Measurements from ENCODE around the gene CA5A. TPM values are rescaled to one million over a fixed set of nuclear protein-coding genes. Genes with fewer than 3 reads are reported as not detected.
A peak's percentile ranks its signal among the peaks of the same experiment; 100 is the strongest.

The CA5A gene
- total and polyA plus RNA-seq, 2 of the 13 experiments (the other 11 are each of a cell fraction or from before 2014, with no cell fraction given): 66.8 to 106 TPM

DNA sequence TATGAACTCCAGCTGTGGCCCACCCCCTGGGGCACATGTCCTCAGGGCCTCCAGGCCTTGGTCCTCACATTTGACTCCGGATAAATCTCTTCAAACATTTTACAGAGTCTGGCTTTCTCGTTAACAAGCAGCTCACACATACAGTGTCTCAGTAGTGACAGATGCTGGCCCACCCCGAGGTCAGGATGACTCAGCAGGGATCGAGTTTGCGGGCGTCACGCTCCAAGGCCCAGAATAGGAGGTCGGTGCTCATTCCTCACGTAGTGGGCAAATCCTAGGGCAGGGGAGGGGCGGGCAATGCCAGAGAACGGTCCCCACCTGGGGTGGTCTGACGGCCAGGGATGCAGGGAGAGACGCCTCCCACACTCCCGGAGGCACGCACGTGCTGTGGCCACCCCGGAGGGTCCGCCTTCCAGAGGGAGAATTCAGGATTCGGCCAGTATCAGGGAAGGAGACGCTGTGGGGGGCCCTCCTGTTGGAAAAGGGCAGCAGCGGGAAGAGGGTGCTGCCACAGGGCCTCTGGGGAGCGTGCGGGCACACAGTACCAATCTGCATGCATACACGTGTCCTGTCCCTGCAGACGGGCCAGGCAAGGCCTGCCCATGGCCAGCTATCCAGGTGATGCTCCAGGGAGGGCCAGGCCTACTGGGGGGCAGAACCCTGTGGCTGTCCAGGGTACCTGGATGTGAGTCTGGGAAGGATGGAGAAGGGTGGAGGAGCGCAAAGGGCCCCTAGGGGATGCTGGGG lies 75.6 kb downstream of the CA5A start (continued):
- TF ChIP-seq ONECUT2 (CRISPR knock-in tag; IDR thresholded peaks at IDR 0.05): no peak
- TF ChIP-seq, protein P1, sequence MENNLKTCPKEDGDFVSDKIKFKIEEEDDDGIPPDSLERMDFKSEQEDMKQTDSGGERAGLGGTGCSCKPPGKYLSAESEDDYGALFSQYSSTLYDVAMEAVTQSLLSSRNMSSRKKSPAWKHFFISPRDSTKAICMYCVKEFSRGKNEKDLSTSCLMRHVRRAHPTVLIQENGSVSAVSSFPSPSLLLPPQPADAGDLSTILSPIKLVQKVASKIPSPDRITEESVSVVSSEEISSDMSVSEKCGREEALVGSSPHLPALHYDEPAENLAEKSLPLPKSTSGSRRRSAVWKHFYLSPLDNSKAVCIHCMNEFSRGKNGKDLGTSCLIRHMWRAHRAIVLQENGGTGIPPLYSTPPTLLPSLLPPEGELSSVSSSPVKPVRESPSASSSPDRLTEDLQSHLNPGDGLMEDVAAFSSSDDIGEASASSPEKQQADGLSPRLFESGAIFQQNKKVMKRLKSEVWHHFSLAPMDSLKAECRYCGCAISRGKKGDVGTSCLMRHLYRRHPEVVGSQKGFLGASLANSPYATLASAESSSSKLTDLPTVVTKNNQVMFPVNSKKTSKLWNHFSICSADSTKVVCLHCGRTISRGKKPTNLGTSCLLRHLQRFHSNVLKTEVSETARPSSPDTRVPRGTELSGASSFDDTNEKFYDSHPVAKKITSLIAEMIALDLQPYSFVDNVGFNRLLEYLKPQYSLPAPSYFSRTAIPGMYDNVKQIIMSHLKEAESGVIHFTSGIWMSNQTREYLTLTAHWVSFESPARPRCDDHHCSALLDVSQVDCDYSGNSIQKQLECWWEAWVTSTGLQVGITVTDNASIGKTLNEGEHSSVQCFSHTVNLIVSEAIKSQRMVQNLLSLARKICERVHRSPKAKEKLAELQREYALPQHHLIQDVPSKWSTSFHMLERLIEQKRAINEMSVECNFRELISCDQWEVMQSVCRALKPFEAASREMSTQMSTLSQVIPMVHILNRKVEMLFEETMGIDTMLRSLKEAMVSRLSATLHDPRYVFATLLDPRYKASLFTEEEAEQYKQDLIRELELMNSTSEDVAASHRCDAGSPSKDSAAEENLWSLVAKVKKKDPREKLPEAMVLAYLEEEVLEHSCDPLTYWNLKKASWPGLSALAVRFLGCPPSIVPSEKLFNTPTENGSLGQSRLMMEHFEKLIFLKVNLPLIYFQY (CRISPR knock-in tag; IDR thresholded peaks at IDR 0.05; ENCODE audit: borderline replicate concordance): peak; percentile 26; the same call in 1 of the 2 replicates
- TF ChIP-seq, protein P2, sequence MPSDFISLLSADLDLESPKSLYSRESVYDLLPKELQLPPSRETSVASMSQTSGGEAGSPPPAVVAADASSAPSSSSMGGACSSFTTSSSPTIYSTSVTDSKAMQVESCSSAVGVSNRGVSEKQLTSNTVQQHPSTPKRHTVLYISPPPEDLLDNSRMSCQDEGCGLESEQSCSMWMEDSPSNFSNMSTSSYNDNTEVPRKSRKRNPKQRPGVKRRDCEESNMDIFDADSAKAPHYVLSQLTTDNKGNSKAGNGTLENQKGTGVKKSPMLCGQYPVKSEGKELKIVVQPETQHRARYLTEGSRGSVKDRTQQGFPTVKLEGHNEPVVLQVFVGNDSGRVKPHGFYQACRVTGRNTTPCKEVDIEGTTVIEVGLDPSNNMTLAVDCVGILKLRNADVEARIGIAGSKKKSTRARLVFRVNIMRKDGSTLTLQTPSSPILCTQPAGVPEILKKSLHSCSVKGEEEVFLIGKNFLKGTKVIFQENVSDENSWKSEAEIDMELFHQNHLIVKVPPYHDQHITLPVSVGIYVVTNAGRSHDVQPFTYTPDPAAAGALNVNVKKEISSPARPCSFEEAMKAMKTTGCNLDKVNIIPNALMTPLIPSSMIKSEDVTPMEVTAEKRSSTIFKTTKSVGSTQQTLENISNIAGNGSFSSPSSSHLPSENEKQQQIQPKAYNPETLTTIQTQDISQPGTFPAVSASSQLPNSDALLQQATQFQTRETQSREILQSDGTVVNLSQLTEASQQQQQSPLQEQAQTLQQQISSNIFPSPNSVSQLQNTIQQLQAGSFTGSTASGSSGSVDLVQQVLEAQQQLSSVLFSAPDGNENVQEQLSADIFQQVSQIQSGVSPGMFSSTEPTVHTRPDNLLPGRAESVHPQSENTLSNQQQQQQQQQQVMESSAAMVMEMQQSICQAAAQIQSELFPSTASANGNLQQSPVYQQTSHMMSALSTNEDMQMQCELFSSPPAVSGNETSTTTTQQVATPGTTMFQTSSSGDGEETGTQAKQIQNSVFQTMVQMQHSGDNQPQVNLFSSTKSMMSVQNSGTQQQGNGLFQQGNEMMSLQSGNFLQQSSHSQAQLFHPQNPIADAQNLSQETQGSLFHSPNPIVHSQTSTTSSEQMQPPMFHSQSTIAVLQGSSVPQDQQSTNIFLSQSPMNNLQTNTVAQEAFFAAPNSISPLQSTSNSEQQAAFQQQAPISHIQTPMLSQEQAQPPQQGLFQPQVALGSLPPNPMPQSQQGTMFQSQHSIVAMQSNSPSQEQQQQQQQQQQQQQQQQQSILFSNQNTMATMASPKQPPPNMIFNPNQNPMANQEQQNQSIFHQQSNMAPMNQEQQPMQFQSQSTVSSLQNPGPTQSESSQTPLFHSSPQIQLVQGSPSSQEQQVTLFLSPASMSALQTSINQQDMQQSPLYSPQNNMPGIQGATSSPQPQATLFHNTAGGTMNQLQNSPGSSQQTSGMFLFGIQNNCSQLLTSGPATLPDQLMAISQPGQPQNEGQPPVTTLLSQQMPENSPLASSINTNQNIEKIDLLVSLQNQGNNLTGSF (CRISPR knock-in tag; IDR thresholded peaks at IDR 0.05): no peak
- TF ChIP-seq ZNF335 (CRISPR knock-in tag; IDR thresholded peaks at IDR 0.05): no peak; the same call in 1 of the 2 replicates
- TF ChIP-seq CEBPG (CRISPR knock-in tag; IDR thresholded peaks at IDR 0.05): no peak
- no peak for TF ChIP-seq GTF2F1 (IDR thresholded peaks at IDR 0.05; ENCODE audit: low read length)
- TF ChIP-seq CHD2 (IDR thresholded peaks at IDR 0.05; ENCODE audit: low read depth, low read length): no peak
- TF ChIP-seq RELA (CRISPR knock-in tag; IDR thresholded peaks at IDR 0.05): 0 out of 2 replicates have a peak, but pooled peaks have one; percentile 46
- 0 out of 2 replicates have a peak, but pooled peaks have one; percentile 24 for TF ChIP-seq KAT8 (CRISPR knock-in tag; IDR thresholded peaks at IDR 0.05)
- no peak for TF ChIP-seq ZNF317 (CRISPR knock-in tag; IDR thresholded peaks at IDR 0.05)
- TF ChIP-seq TGIF2 (CRISPR knock-in tag; IDR thresholded peaks at IDR 0.05): peak; percentile 90
- TF ChIP-seq ZNF691 (CRISPR knock-in tag; IDR thresholded peaks at IDR 0.05; ENCODE audit: borderline replicate concordance, low read depth): peak; percentile 62; the same call in 1 of the 2 replicates
- peak; percentile 65; the same call in 1 of the 2 replicates for TF ChIP-seq ZMYM3 (CRISPR knock-in tag; IDR thresholded peaks at IDR 0.05)
- 0 out of 2 replicates have a peak, but pooled peaks have one; percentile 29 for TF ChIP-seq KMT2B (CRISPR knock-in tag; IDR thresholded peaks at IDR 0.05)
- peak; percentile 39 to 43; a peak in 1 of 4 replicates for TF ChIP-seq HMGXB4 (CRISPR knock-in tag; IDR thresholded peaks at IDR 0.05; ENCODE audit: borderline replicate concordance in 1 of 2, low read depth in 1 of 2)
- TF ChIP-seq, protein P3, sequence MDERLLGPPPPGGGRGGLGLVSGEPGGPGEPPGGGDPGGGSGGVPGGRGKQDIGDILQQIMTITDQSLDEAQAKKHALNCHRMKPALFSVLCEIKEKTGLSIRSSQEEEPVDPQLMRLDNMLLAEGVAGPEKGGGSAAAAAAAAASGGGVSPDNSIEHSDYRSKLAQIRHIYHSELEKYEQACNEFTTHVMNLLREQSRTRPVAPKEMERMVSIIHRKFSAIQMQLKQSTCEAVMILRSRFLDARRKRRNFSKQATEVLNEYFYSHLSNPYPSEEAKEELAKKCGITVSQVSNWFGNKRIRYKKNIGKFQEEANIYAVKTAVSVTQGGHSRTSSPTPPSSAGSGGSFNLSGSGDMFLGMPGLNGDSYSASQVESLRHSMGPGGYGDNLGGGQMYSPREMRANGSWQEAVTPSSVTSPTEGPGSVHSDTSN (CRISPR knock-in tag; IDR thresholded peaks at IDR 0.05): no peak
